NCI-H1694 treated with DMSO at 0.1 percent for 48 hours (cell line): ENCODE results near the gene ABR.
"Not testable (repeated sequence)": the region's sequence is repeated elsewhere in the genome, so short reads cannot be mapped to it uniquely, and the experiment has no call there.

Experiments
- DNase-seq: peaks from one replicate; lab custom pipeline; 2025; lab: John Stamatoyannopoulos, UW

The ABR gene

DNA sequence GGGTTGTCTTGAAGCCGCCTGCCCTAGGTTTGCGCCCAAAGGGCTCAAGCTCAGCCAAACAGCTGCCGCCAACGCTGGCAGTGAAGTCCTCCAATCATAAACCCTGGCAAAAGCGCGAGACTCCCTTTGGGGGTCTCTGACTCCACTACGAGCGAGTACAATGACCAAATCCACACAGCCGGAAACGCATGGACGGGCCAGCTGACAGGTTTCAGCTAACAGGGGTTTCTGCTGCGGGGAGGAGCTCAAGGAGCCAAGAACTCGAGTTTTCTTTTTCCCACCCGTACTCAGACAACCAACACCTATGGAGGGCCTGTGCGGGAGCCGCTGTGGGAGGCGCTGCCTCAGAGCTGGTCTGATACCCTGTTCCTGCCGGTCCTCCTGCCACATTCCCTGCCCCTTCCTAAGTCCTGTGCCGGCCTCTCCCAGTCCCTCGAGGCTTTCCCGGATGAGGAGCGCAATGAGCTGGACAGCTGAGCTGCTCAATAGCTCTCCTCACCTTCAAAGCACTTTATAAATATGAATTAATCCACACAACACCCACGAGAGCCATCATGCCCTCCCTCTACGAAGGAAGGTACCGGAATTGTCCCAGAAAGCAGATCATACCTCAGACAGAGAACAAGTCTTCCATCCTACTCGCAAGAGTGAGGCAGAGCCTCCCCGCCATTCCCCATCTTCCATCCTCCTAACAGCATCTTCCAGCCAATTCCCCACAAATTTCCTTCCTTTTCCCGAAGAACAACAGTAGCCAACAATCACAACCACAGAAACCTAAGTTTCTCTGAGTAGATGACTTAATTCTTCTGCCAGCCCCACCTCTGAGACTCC, 6.1 kb downstream of the ABR start:
- no peak for DNase-seq

DNA sequence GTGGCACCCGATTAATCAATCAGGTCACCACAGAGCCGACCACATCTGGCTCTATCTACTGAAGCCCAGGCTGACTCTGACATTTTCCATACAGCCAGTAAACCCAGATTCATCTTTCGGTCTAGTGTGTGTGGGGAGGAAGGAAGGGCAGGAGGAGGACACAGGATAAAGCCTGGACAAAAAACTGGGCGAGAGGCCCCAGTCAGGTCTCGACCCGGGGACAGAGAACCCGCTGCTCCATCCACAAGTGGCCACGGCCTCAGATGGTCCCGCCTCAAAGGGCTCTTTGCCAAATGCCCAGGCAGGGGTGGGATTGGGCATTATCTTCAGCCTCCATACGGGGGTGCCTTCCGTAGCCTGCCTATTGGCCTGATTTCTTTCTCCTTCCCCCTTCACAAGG, 7.8 kb downstream of the ABR start:
- no peak for DNase-seq

DNA sequence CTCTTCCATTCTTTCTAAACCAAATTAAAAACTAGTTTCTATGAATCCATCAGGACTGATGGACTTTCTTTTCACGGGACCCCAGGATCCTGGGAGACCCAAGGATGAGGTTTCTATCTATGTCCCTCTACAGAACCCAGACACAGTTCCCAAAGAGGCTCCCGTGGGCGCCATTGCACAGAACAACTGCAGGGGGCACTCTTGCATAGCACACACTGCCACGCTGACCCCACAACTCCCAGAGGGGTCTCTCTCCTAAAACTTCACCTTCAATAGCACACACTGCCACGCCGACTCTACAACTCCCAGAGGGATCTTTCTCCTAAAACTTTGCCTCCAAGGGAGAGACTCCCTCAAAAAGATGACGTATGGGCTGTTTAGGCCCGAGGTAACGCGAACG, 9.0 kb downstream of the ABR start:
- peak; percentile 33 for DNase-seq

DNA sequence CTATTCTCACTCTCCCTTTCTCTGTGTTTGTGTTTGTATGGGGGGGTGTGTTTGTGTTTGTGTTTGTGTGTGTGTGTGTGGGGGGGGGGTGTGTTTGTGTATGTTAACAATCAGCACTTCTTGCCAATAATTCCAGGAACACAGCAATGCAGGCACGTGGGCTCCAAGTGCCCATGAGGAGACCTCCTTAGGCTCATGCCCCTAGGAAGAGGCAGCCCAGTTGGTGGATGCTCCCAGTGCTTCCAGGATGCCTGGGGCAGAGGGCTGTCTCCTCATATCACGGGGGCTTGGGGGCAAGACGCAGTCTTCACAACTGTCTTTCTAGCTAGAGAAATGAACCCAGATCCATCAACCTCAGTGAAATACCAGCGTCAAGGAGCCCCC, 9.9 kb downstream of the ABR start:
- no peak for DNase-seq

DNA sequence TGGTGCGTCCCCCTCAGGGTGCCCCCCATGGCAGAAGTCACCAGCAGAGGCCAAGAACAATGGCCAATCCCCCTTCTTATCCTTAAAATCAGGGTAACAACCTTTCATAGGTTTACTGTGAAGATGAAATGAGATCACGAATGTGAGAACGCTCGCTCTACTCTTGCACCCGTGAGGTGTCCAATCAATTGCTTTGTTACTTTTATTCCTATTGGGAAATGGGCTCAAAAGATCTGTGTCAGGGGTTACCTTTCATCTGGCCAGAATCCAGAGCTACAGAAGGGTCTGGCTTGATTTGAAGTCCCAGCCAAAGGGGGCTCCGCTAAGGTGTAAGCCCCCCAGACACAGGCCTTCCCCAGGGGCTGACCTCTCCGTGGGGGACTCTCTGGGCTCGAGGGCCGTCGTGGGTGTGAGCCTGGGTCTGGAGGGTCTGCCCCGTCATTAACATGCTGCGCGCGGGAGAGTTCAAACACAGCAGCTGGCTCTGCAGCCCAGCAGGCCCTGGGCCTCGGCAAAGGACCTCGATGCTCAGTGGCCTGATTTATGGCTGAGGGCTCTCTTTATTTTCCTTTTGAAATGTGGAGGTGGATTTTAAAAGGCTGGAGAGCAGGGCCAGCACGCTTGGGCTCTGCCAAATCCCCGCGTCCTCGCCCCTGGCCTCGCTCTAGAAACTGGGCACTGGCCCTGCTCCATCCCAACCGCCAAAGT, 10.4 kb downstream of the ABR start:
- DNase-seq = no peak

DNA sequence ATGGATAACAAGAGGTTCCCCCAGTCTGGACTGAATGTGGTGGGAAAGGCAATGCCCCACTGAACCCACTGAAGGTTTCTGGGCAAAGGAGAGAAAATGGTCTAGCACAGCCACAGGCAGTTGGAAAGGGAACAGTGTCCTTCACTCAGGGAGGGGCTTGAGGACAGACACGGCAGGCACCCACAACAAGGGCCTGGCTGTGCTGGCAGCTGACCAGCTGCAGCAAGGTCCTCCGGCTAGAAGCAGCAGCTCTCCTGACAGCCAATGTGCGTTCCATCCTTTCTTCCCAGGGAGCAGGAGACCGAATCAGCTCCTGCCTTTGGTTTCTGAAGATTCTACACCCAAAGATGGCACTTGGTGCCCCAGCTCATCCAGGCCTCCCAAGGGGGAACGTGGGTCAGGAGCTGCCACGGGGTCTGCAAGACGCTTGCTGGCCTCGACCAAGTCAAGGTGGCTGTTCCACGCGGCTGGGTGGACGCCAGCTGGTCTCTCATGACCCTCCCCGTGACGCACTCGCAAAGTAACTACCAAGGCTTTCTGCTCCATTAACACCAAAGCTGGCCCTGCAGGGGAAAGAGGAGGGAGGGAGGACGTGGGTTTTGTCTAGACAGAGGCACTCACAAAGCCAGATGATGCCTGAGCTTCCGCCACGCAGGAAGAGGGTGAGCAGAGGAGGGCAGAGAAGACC, 11.1 kb downstream of the ABR start:
- DNase-seq = no peak

DNA sequence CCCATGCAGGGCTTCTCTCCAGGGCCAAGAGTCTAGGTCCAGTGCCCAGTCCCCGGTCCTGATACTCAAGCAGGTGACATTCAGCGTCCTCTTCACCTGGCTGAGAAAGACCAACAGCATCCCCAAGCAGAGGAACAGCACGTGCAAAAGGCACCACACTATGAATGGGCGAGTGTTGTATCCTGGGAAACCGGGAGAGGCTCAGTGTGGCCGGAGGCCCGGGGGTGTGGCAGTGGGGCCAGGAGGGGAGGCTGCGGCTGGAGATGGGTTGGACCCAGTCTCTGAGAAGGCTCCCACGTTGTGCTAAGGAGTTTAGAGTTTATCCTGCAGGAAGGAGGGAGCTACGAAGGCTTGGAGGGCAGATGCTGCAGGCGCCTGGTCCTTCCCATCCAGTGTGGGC, 13.5 kb downstream of the ABR start:
- no peak for DNase-seq

DNA sequence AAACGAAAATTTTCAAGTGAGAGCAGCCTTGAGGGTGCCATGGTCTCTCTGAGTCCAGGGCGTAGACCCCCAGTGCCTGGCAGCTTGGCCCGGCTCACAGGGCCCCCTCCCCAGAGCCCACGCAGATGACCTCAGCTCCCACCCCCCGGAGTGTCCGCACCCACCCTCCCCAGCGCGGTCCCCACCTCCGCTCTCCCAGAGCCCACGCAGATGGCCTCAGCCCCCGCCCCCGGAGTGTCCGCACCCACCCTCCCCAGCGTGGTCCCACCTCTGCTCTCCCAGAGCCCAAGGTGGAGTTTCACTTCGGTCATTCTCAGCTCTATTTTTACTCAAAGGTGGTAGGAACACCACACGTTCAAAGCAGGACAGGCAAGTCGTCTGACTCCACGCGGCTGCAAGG, 13.9 kb downstream of the ABR start:
- DNase-seq = no peak

DNA sequence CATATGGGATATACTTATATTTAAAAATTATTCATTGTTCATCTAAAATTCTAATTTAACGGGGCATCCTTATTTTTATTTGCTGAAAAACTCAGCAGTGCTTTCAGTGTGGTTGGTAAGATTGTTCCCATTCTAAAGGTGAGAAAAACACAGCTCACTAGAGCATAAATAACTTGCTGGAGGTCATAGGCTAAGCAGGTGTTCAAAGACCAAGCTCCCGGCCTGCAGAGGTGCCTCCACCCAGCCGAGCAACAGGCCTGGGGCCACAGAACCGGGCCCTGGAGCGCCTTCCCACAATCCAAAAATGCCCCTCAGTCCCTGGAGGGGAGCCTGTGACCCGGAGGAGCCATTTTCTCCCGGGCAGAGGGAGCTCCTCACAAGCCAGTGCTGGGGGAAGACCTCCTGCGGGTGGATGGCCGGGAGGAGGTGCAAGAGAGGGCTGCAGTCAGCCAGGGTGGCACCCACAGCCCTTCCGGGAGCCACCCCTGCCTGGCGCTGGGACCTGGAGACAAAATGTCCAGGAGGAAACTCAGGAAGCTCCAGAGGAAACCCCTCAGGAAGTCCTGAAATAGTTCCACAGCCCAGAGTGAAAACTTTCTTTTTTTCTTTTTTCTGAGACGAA, 14.7 kb downstream of the ABR start:
- DNase-seq = no peak

DNA sequence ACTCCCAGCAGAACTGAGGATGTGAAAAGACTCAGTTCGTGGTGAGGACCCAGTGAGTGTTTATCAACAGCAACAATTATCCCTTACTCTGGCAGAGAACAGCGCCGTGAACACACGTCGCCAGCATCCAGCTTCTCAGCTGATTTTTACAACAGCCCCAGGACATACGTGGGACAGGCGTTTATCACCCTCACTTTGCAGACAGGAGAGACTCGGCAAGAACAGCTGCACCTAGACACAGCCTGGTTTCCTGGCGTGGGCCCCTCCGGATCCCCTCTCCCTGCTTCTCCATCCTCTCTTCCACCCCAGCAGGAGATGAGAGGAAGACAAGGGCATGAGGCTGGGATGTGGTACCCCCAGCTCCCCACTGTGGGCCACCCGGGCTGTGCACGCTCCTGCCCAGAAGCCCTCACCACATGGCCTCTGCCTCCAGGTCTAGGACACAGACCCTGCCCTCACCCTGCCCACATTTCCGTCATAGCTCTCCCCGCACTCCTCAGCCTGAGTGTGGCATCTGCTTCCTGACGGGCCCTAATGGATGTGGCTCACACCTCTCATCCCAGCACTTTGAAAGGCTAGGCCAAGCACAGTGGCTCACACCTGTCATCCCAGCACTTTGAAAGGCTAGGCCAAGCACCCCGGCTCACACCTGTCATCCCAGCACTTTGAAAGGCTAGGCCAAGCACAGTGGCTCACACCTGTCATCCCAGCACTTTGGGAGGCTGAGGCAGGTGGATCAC, 17.5 kb downstream of the ABR start:
- no peak for DNase-seq

DNA sequence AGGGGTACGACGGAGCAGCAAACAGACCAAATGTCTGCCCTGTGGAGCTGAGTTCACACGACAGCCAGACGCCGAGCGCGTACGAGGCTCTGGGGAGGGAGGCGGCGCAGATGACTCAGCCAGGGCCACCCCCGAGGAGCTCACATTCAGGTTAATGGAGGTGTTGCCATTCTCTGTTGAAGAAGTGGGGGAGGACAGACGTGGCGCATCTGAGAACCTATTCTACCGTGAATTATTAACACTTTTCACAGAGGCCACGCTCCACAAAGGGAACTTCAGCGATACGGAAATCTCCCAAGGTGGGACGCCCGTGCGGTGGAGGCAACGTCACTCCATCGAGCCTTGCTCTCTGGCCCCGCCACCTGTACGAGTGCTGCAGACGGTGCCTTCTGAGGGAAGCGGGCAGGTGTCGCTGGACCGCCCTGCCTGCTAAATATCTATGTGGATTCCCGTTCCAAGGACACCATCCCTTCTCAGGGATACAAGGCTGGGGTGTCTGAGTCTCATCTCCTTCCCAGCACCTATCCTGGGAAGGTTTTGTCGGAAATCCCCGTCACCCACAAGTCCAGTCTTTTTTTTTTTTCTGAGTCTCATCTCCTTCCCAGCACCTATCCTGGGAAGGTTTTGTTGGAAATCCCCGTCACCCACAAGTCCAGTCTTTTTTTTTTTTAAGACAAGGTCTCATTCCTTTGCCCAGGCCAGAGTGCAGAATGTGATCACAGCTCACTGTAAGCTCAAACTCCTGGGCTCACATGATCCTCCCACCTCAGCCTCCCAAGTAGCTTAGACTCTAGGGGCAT, 19.0 kb downstream of the ABR start:
- no peak for DNase-seq

DNA sequence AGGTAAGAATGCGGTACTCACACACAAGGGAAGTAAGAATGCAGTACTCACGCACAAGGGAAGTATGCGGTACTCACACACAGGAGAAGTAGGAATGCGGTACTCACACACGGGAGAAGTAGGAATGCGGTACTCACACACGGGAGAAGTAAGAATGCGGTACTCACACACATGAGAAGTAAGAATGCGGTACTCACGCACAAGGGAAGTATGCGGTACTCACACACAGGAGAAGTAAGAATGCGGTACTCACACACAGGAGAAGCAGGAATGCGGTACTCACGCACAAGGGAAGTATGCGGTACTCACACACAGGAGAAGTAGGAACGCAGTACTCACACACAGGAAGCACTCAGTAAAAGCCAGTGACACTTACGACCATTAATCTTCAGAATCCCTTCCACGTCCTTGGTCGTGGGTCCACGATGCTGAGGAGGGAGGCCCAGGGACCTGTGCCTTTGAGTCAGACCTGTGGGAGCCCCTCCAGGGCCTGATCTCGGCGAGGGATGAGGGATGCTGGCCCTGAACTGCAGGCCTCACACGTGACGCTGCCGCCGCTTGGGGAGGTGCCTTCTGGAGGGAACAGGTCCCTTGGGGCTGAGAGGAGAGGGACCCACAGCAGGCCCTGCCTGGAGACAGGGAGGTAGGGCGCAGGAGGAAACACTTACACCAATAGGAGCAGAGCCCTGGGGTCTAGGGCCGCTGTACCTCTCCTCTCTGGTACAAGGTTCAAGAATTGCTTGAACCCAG, 20.2 kb downstream of the ABR start:
- DNase-seq = no peak

DNA sequence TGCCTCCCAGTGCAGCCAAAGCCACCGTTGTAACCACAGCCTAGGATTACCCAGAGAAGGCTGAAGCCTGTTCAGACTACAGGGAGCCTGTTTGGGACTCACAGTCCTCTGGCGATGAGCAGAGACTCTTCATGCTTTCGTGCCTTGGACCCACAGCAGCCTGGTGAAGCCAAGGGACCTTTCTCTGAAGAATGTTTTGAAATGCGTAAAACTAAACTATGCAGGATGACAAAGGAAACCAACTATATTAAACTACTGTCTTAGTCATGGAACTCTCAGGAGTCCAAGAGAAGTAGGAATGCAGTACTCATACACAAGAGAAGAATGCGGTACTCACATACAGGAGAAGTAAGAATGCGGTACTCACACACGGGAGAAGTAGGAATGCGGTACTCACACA, 20.9 kb downstream of the ABR start:
- DNase-seq = no peak

DNA sequence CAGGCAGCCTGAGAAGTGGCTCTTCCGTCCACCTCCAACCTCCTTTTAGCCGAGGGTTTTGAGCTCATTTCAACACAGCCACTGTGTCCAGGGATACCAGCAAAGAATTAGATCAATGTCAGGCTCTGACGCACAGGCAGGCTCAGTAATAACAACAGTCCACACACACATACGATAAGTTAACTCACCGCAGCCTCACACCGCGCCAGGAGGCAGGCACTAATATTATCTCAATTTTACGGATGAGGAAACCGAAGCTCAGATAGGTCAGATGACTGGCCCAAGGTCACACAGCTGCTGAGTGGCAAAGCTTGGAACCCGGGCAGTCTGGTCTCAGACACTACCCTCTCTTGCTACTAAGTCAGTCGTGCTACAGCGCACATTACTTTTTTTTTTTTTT, 22.9 kb downstream of the ABR start:
- DNase-seq = no peak

DNA sequence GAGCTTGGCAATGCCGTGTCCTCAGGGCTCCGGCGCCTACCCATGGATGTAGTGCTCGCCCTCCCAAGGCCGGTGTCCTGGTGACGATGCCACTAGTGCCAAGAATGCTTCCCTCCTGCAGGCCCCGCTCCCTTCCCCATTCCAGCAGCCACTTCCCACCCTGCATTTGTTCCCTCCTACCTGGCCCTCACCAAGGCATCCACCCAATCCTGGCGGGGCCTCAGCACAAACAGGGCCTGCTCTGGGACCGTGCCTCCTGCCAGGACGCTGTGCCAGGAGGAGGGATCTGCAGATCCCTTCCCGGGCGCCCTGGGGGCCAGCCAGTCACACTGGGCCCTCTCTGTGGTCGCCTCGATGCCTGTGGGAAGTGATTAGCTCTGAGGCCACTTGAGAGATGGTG, 25.1 kb downstream of the ABR start:
- DNase-seq = no peak

DNA sequence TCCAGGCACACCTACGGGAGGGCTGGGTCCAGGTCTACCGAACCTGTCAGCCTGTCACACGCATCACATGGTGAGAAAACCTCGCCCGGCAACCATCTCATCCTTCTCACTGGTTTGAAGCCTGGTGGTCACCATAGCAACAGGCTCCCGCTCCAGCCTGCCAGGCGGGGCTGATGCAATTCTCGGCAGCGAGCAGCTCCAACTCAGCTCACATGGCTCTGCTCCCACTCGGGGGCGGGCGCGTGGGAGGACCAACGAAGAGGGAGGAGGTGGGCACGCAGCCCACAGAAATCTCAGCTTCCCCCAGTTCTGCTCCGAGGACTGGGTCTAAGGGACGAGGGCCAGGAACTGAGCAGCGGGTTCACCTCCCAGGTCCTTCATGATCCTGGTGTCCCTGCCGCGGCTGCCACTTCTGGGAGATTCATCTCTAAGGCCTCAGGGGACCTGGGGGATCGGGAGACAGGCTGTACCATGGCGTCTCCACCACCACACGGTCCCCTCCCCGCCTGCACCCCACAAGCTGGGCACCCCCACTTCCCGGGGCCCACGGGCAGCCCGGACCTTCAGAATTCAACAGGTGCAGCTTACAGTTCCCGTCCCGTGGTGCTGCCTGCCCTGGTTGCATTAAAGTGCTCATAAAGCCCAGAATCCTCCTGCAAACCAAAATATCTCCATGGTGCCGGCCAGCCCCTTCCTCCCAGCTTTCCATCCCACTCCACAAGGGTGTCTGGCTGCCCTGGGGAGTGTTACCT, 25.8 kb downstream of the ABR start:
- DNase-seq = peak; percentile 59

DNA sequence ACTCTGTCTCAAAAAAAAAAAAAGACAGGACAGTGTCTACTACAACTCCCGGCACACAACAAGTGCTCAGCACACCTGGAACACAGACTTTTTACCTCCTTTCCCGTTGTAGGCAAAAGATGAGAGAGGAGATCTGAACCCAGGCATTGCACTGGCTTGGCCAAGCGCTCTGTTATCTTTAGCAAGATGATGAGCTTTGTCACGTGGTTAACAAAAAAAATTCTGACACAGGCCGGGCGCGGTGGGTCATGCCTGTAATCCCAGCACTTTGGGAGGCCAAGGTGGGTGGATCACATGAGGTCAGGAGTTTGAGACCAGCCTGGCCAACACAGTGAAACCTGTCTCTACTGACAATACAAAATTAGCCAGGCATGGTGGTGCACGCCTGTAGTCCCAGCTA, 27.2 kb downstream of the ABR start:
- DNase-seq = not testable (repeated sequence)

DNA sequence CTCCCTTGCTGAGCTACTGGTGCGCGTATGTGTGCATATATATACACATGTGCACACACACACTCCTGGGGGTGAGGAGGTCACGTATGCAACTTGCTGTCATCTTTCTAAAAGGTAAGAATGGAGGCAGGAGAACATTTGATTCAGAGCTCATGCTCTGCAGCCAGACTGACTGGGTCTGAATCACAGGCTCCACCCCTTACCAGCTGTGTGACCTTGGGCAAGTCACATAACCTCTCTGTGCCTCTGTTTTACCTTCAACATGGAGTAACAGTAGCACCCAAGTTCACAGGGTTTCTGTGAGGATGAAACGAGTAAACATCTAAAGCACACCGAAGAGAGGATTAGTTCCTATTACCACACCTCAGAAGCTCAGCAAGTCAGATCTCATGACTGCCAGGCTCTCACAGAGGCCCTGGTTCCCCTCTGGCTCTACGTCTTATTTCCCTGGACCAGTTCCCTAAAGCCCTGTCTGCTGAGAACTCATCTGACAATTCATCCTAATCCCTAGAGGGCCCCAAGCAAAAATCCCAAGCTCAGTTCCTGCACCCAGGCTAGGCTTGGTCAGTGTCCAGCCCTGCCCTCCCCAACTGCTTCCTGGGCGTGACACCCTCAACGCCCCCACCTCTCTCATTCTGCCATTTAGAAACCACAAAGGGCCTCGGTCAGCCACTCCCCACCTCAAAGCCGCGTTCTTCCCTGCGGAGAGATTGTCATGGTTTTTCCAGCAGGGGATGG, 28.7 kb downstream of the ABR start:
- DNase-seq = no peak

DNA sequence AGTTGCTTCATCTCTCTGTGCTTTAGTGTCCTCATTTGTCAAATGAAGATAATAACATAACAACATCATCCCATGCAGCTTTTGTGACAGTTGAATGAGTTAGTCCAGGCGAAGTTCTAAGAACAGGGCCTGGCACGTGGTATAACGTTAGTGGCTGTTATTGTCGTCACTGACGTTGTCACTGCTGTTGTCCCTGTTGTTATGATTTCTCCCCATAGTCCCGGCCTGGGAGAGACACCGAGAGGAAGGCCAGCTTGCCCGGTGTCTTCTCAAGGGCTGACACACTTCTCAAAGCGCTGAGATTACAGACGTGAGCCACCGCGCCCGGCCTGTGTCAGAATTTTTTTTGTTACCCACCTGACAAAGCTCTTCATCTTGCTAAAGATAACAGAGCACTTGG, 29.9 kb downstream of the ABR start:
- DNase-seq = no peak
